K562 treated with DMSO at 1 percent for 12 hours (cell line): Measurements from ENCODE around the gene SIGLECL1. TPM values are rescaled to one million over a fixed set of nuclear protein-coding genes. Genes with fewer than 3 reads are reported as not detected.

ENCODE experiments used
- total RNA-seq: library from RNA; unstranded; fragments of 300-600 nt; gene quantifications from 2 replicates; pipeline ENCODE4 v1.2.3, GENCODE V29; 2022; ENCODE audit not compliant: insufficient read depth

SIGLECL1 gene
- total RNA-seq: not detected in 2 replicates

DNA sequence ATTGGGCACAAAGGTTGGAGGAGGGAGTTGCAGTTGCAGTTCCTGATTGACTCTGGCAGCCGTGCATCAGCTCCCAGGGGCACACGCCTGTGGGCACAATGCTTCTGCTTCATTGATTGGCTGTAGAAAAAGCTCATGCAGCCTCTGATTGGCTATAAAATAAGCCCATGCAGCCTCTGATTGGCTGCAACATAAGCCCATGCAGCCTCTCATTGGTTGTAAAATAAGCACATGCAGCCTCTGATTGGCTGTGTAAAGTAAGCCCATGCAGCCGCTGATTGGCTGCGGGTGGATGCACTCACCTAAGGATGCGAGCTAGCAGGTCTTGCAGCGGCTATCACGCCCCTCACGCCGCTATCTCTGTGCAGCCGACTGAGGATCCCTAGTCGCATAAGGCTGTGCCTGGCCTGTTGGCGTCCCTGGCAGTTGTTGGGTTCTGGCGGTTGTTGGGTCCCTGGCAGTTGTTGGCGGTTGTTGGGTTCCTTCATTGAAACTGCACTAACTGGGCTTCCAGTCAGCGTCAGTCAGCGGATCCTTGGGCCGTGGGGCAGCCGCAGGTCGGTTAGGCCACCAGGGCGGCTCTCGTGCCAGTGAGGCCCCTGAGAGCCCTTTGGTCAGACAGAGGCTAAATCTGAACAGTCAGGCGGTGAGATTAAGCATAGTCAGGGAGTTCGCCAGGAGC is at the start of gene SIGLECL1:
Gene SIGLECL1, plus strand, starts transcription at position 295 of the 682 bp plus-strand sequence. CDS start 12,993 bp downstream, outside the sequence.

GRCh38 chr19:51224898-51225393 is 25.9 kb upstream of the SIGLECL1 start, which contains the start of gene CD33:
Gene CD33, plus strand, starts transcription at chr19:51225080. Its CDS starts 39 bp downstream, at chr19:51225119.

GRCh38 chr19:51311351-51312257 is 60.7 kb downstream of the SIGLECL1 start, which contains the start of gene IGLON5:
Gene IGLON5, plus strand, starts transcription at chr19:51311644. Its CDS starts 204 bp downstream, at chr19:51311848.

Other genes starting within 250 kb of the SIGLECL1 start
- not detected in 2 replicates for gene KLK8, start 249.5 kb upstream of the SIGLECL1 start, total RNA-seq
- not detected in 2 replicates for gene KLK10, start 231.4 kb upstream of the SIGLECL1 start, total RNA-seq
- not detected in 2 replicates for gene KLK11, start 224.5 kb upstream of the SIGLECL1 start, total RNA-seq
- not detected in 2 replicates for gene KLK12, start 216.1 kb upstream of the SIGLECL1 start, total RNA-seq
- gene KLK13, start 186.0 kb upstream of the SIGLECL1 start, total RNA-seq: 1.7 and 2.0 TPM in 2 replicates
- not detected in 2 replicates for gene KLK14, start 168.2 kb upstream of the SIGLECL1 start, total RNA-seq
- 13.7 and 31.1 TPM in 2 replicates for gene CTU1, start 142.7 kb upstream of the SIGLECL1 start, total RNA-seq
- 0.69 TPM in 1 of 2 replicates, not detected in the other for gene SIGLEC9, start 126.2 kb upstream of the SIGLECL1 start, total RNA-seq
- not detected in 2 replicates for gene SIGLEC7, start 108.8 kb upstream of the SIGLECL1 start, total RNA-seq
- gene CD33, start 26.0 kb upstream of the SIGLECL1 start, total RNA-seq: 69.7 and 75.9 TPM in 2 replicates
- gene IGLON5, start 60.6 kb downstream of the SIGLECL1 start, total RNA-seq: not detected in 2 replicates
- gene VSIG10L, start 91.1 kb downstream of the SIGLECL1 start, total RNA-seq: 3.1 and 9.2 TPM in 2 replicates
- gene ETFB, start 115.3 kb downstream of the SIGLECL1 start, total RNA-seq: 205 and 275 TPM in 2 replicates
- not detected in 2 replicates for gene CLDND2, start 117.9 kb downstream of the SIGLECL1 start, total RNA-seq
- not detected in 2 replicates for gene NKG7, start 121.6 kb downstream of the SIGLECL1 start, total RNA-seq
- not detected in 2 replicates for gene LIM2, start 136.9 kb downstream of the SIGLECL1 start, total RNA-seq
- gene C19orf84, start 139.5 kb downstream of the SIGLECL1 start, total RNA-seq: 1.2 and 4.2 TPM in 2 replicates
- 0.77 TPM in 1 of 2 replicates, not detected in the other for gene SIGLEC10, start 166.6 kb downstream of the SIGLECL1 start, total RNA-seq
- gene SIGLEC8, start 207.4 kb downstream of the SIGLECL1 start, total RNA-seq: 0.26 and 0.70 TPM in 2 replicates
- gene CEACAM18, start 227.5 kb downstream of the SIGLECL1 start, total RNA-seq: not detected in 2 replicates